Measurements from ENCODE around the gene NBEA.

NBEA gene

DNA sequence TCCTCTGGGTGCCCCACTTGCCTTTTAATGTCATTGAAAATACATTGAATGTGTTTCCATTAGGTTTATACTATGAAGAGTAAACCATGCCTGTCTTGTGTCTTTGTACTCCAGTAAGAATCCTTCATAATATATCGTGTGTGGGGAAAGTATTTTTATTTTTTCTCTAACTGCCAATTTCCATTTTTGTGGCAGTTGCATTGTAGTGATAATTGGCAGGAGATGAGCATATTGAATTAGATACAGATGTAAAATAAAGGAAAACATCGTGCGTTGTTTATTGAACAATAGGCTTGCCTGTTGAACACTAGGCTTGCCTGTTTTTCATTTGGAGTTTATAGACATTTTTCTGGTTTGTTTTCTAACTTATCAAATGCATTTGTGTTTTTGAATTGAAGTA lies 218.8 kb downstream of the NBEA start:
- no peak for DNase-seq (ENCODE audit: low read depth, low spot score)
- no peak overlapping the region for H3K27ac ChIP-seq

DNA sequence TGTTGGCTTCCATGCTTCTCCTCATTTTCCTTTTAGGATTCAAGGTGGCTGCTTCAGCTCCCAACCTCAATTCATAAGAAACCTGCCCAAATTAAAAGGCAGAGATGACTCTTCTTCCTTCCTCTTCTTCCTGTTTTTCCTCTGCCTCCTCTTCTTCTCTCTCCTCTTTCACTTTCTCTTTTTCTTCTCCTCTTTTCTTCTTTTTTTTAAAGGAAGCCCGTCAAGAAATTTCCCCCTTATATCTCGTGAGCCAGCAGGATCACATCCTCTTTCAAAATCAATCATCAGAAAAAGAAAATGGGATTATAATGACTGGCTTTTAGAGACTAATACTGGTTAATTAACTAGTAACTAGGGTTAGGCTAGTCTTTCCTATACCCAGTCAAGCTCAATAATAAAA lies 220.3 kb downstream of the NBEA start:
- DNase-seq (ENCODE audit: low read depth, low spot score), result no peak
- no peak overlapping the region for H3K27ac ChIP-seq

- DNase-seq (ENCODE audit: low read depth, low spot score), result no peak
- H3K27ac ChIP-seq, result no peak overlapping the region
Observed at GRCh38 chr13:35163674-35164073, 221.6 kb downstream of the NBEA start.

GRCh38 chr13:35164324-35164932 lies 222.4 kb downstream of the NBEA start:
- no peak for DNase-seq (ENCODE audit: low read depth, low spot score)
- H3K27ac ChIP-seq, result no peak overlapping the region

DNA sequence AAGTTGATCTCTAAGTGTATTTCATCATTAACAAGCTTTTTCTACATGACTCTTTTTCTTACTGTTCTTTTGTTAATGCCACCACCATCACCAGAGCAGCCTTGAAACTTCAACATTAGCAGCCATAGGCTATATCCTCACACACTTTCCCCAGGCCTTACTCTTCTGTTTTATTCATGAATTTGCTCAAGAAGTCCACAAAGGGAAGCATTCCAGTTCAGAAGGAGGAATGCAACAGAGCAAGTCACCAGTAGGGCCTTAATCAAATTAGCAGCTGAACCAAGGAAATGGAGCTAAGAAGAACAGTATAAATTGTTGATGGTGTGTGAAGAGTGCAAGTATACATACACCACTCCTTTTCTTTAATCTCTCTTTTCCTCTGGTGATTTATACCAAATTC lies 223.1 kb downstream of the NBEA start:
- H3K27ac ChIP-seq, result no peak overlapping the region
- no peak for DNase-seq (ENCODE audit: low read depth, low spot score)

GRCh38 chr13:35179494-35179893 lies 237.4 kb downstream of the NBEA start:
- no peak overlapping the region for H3K27ac ChIP-seq

GRCh38 chr13:35179920-35180663 lies 238.0 kb downstream of the NBEA start:
- DNase-seq (ENCODE audit: low read depth, low spot score), result no peak
- no peak overlapping the region for H3K27ac ChIP-seq

More at GRCh38 chr13:35179494-35179893, 237.4 kb downstream of the NBEA start:
- no peak for DNase-seq (ENCODE audit: low read depth, low spot score)

DNA sequence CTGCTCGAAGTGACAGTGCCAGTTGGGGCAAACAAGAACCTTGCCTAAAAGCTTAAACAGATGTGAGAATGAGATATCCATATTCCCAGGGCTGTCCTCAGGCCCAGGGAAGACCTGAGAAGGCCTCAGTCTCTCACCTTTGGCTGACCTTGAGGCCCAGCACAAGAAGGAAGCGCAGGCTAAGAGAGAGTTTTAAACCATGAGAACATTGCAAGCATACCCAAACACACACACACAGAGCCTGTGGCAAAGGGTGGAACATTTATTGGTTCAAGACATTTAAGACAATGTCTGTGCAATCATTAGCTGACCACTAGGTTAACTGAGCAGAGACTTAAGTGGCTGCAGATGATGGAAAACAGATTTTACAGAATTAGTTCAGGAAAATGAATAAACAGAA lies 248.2 kb downstream of the NBEA start:
- DNase-seq (ENCODE audit: low read depth, low spot score), result no peak
- no peak overlapping the region for H3K27ac ChIP-seq

DNA sequence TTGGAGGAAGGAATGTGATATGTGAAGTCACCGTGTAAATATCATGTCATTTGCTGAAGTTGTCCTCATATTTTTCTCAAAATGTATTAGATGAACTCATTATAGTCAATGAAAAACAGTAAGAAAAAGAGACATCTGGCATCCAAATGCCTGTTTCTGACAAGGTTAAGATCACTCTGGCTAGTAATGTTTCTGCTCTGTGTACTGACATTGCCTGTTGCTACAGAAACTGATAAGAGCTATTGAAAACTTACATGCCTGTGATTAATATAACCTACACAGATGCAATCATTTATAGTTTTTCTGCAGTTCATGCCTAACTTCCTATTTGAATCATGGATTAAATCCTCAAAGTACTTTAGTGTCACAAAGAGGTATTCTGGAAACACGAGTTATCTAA lies 249.8 kb downstream of the NBEA start:
- no peak overlapping the region for H3K27ac ChIP-seq
- no peak for DNase-seq (ENCODE audit: low read depth, low spot score)

- H3K27ac ChIP-seq, result no peak overlapping the region
- no peak for DNase-seq (ENCODE audit: low read depth, low spot score)
Observed at GRCh38 chr13:35198613-35199200, 256.6 kb downstream of the NBEA start.

- no peak for DNase-seq (ENCODE audit: low read depth, low spot score)
- H3K27ac ChIP-seq, result no peak overlapping the region
Observed at GRCh38 chr13:35208587-35208986, 266.5 kb downstream of the NBEA start.

GRCh38 chr13:35210261-35210660 lies 268.2 kb downstream of the NBEA start:
- H3K27ac ChIP-seq, result no peak overlapping the region
- DNase-seq (ENCODE audit: low read depth, low spot score), result no peak

GRCh38 chr13:35211949-35212348 lies 269.9 kb downstream of the NBEA start:
- no peak for DNase-seq (ENCODE audit: low read depth, low spot score)
- H3K27ac ChIP-seq, result no peak overlapping the region

DNA sequence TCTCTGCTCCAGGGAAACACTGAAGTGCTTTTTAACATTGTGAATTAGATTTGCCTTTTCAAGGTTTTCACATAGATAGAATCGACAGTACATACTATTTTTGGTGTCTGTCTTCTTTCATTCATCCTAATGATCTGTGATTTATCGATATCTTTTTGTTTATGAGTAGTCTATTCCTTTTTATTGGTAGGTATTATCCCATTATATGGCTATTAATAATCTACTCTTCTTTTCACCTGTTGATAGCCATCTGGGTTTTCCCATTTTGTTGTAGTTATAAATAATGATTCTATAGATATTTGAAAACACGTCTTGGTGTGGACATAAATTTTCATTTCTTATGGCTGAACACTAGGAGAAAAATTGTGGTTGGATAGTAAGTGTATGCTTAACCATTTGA lies 271.8 kb downstream of the NBEA start:
- DNase-seq (ENCODE audit: low read depth, low spot score), result no peak
- H3K27ac ChIP-seq, result no peak overlapping the region

- no peak for DNase-seq (ENCODE audit: low read depth, low spot score)
Observed at GRCh38 chr13:35216131-35216530, 274.1 kb downstream of the NBEA start.

DNA sequence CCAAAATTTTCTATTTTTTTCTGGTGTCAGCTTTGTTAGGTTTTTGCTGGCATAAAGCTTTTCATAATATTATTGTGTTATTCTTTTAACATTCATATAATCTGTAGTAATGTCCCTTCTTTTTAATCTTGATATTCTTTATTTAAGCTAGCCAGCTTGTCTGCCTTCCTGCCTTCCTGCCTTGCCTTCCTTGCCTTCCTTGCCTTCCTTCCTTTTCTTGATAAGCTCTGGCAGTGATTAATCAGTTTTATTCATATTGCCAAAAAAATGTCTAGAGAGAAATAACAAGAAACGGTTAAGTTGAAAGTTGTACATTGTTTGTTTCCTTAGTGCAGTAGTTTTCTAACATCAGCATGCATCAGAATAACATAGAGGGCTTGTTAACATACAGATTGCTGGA lies 277.0 kb downstream of the NBEA start:
- DNase-seq (ENCODE audit: low read depth, low spot score), result no peak
- H3K27ac ChIP-seq, result no peak overlapping the region

More at GRCh38 chr13:35216131-35216530, 274.1 kb downstream of the NBEA start:
- H3K27ac ChIP-seq, result no peak overlapping the region

DNA sequence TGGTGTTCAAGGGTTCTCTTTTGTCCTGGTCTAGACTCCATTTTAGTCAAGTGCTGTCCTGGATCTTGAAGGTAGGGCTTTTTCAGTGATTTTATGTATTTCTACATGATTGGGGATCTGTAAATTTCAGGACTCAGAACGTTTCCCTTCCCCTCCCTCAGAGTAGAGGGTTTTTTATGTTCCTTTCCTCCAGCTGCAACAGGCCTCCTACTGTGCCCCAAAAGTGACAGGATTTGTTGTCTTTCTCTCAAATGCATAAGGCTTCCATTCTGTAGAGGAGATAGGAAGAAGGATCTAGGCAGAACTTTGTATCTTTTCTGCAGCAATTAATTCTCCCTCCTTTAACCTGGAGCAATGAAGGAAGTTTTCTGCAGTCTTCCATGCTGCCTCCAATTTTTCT lies 283.1 kb downstream of the NBEA start:
- no peak for DNase-seq (ENCODE audit: low read depth, low spot score)
- H3K27ac ChIP-seq, result no peak overlapping the region

DNA sequence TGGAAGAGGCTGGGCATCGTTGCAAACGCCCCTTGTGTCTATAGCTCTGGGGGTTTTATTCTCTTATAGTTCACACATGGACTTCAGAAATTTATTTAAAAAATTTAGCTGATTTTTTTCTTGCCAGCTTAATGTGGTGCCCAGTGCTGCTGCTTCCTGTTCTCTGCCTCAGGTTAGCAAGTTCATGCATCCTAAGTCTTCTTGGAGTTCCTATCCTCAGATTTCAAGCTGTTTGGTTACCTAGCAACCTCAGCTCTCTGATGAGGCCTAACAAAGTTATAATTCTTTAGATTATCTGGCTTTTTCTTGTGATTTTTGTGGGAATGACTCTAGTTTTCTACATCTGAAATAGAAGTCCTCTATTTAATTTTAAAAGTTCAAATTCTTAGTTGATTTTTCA lies 283.5 kb downstream of the NBEA start:
- no peak overlapping the region for H3K27ac ChIP-seq
- DNase-seq (ENCODE audit: low read depth, low spot score), result no peak

GRCh38 chr13:35228536-35228935 lies 286.5 kb downstream of the NBEA start:
- no peak overlapping the region for H3K27ac ChIP-seq
- DNase-seq (ENCODE audit: low read depth, low spot score), result no peak

GRCh38 chr13:35231426-35231825 lies 289.4 kb downstream of the NBEA start:
- DNase-seq (ENCODE audit: low read depth, low spot score), result no peak
- H3K27ac ChIP-seq, result no peak overlapping the region

GRCh38 chr13:35238274-35238673 lies 296.2 kb downstream of the NBEA start:
- H3K27ac ChIP-seq, result no peak overlapping the region
- no peak for DNase-seq (ENCODE audit: low read depth, low spot score)
